Pulmonary artery endothelial cell (primary cell): Measurements from ENCODE around the gene FAM107B. TPM values are rescaled to one million over a fixed set of nuclear protein-coding genes. Genes with fewer than 3 reads are reported as not detected.

Source experiments
- total RNA-seq: library from RNA; depleted of rRNA; stranded (reverse); fragments of >200 nt; gene quantifications from 2 replicates; pipeline ENCODE4 v1.2.3, GENCODE V29; 2014

The FAM107B gene
- total RNA-seq, 1 donor from 2014 or later, result 174 TPM

Other genes with a start within 250 kb of the FAM107B start
- gene CDNF, start 63.1 kb upstream of the FAM107B start, total RNA-seq, result 0.11 and 0.79 TPM in 2 replicates
- gene HSPA14, start 63.4 kb upstream of the FAM107B start, total RNA-seq, result 16.2 and 17.1 TPM in 2 replicates
- 22.3 and 27.9 TPM in 2 replicates for gene MSANTD7, start 63.4 kb upstream of the FAM107B start, total RNA-seq
- 13.9 and 37.7 TPM in 2 replicates for gene SUV39H2, start 104.0 kb upstream of the FAM107B start, total RNA-seq
- 7.5 and 9.3 TPM in 2 replicates for gene DCLRE1C, start 179.2 kb upstream of the FAM107B start, total RNA-seq
- gene MEIG1, start 184.5 kb upstream of the FAM107B start, total RNA-seq, result 0.32 TPM in 1 of 2 replicates, not detected in the other